ENCODE results near the gene BLMH.

The BLMH gene

GRCh38 chr17:30199600-30199999 is 92.1 kb downstream of the BLMH start:
- DNase-seq (ENCODE audit: low read depth), result no peak
